Activated CD8-positive, alpha-beta memory T cell treated with anti-CD3 and anti-CD28 coated beads, Interleukin-2, amount 50 U/mL, for 48 hours (primary cell): Measurements from ENCODE around the gene PRPF18.
A peak's percentile ranks its signal among the peaks of the same experiment; 100 is the strongest.
"Not testable (repeated sequence)": the region's sequence is repeated elsewhere in the genome, so short reads cannot be mapped to it uniquely, and the experiment has no call there.

Source experiments
- DNase-seq: peaks from one replicate; pipeline ENCODE4 v3.0.0-alpha.2; 2020

The PRPF18 gene, protein sequence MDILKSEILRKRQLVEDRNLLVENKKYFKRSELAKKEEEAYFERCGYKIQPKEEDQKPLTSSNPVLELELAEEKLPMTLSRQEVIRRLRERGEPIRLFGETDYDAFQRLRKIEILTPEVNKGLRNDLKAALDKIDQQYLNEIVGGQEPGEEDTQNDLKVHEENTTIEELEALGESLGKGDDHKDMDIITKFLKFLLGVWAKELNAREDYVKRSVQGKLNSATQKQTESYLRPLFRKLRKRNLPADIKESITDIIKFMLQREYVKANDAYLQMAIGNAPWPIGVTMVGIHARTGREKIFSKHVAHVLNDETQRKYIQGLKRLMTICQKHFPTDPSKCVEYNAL

DNA sequence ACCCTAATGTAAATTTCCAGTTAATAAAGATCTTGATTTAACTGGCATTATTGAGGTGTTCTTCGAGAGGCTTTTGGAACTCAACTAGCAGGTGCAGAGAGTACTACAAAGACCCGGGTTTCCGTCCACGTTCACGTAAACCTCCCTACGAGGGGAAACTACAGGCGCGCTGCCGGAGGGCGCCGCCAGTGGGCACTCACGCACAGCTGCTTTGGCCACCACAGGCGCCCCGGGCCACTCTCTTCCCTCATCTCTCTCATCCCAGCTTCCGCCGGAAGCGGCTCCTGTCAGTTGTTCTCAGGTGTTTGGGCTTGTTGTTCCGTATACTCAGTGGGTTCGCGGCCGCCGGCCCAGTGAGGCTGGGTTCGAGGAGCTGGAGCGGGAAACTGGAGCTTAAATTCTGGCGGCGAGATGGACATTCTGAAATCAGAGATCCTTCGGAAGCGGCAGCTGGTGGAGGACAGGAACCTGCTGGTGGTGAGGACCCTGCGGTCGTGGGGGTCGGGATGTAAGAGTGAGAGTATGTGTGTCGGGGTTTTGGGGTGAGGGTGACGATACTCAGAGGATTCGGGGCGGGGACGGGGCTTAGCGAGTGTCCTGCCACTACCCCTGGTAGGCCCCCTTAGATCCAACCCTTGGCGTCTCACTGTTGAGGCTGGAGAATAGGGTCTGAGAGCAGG is at the start of gene PRPF18:
Gene PRPF18, plus strand, starts transcription at position 290 of the 680 bp plus-strand sequence. Its CDS starts 122 bp downstream, at position 412.
- DNase-seq = peak; percentile 94

DNA sequence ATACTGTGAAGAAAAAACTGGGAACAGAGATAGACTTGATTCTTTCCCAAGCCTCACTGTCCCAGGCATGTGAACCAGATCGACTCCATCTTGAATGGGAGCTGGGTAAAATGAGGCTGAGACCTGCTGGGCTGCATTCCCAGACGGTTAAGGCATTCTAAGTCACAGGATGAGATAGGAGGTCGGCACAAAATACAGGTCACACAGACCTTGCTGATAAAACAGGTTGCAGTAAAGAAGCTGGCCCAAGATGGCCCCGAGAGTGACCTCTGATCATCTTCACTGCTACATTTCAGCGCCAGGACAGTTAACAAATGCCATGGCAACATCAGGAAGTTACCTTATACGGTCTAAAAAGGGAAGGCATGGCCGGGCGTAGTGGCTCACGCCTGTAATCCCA is 48.8 kb upstream of the PRPF18 start:
- not testable (repeated sequence) for DNase-seq

DNA sequence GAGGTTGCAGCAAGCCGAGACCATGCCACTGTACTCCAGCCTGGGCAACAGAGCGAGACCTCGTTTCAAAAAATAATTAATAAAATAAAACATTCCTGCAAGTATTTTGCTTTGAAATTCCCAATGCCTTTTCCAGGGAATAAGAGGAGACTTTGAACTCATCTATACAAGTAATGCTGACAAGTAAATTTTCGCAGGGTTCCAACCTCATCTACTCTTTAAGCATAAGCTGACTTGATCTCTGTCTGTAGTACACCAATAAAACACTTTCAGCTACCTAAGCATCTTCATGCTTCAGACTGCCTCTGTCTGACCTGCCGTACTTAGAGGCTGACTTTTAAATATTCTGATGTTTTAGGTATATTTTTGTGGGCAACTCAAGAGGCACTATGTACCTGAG is 44.2 kb upstream of the PRPF18 start:
- DNase-seq = no peak

DNA sequence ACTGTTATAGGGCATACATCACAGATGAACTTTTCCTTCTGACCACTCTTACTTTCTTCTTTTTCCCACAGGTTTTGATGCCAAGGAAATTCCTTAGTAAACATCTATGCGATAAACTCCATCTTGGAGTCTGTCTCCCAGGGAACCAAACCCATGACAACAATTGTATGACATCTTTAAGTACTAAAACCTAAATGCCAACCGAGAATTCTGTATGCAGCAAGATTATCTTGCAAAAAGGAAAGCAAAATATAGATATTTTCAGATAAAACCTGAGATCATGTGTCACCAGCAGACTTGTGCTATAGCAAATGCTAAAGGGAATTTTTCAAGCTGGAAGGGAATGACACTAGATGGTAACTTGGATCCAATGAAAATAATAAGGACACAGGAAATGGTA is 36.0 kb upstream of the PRPF18 start:
- no peak for DNase-seq

DNA sequence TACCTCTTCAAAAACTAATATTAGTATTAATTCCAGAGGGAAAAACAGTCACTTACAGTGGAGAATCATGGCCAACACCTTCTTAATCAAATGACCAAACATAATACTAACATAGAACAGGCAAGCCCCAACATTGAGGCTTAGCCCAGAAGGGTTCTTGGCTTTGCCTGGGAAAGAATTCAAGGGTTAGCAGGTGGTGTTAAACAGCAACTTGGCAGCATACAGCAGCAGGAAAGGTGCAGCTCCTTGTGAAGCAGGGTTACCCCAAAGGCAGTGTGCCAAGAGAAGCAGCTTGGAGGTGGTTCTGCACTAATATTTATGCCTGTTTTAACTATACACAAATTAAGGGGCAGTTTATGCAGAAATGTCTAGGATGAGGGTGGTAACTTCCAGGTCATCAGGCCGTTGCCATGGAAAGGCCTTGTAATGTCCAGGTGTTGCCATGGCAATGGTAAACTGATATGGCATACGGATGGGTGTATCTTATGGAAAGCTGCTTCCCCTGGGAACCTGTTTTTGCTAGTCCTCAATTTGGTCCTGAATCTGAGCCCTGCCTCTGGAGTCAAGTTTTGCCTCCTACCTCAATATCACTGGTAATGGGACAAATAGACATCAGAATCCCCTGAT is 30.8 kb upstream of the PRPF18 start:
- no peak for DNase-seq

DNA sequence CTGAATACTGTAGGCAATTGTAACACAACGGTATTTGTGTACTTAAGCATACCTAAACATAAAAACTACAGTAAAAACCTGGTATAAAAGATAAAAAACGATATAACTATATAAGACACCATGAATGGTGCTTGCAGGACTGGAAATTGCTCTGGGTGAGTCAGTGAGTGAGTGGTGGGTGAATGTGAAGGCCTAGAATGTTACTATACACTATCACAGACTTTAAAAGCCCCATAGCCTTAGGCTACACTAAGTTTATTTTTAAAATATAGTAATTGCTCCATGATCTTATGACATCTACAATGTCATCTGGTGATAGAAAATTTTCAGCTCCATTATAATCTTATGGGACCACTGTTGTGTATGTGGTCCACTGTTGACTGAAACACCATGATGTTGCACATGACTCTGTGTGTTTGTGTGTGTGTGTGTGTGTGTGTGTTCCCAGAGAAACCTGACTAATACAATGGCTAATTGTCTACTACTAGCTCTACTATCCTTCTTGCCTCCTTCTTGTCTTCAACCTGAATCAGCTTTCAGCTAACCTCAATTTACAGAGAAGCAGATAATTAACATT is 27.6 kb upstream of the PRPF18 start:
- no peak for DNase-seq

DNA sequence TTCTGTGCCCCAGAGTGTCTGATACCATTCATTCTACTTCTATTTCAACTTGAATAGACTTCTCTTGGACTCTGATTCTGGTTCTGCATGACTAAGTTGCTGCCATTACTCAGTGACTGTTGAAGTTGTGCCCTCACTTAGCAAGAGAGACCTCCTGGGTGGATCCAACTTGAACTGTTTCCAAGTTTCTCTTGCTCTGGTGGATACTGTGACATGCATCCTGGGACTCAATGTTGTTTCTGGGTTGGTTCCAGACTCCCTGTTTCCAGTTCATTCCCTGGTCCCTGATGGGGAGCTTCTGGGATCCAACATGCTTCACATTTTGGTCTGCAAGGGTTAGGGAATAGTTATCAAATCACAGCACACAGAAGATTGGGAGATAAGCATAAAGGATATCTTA is 26.2 kb upstream of the PRPF18 start:
- no peak for DNase-seq

DNA sequence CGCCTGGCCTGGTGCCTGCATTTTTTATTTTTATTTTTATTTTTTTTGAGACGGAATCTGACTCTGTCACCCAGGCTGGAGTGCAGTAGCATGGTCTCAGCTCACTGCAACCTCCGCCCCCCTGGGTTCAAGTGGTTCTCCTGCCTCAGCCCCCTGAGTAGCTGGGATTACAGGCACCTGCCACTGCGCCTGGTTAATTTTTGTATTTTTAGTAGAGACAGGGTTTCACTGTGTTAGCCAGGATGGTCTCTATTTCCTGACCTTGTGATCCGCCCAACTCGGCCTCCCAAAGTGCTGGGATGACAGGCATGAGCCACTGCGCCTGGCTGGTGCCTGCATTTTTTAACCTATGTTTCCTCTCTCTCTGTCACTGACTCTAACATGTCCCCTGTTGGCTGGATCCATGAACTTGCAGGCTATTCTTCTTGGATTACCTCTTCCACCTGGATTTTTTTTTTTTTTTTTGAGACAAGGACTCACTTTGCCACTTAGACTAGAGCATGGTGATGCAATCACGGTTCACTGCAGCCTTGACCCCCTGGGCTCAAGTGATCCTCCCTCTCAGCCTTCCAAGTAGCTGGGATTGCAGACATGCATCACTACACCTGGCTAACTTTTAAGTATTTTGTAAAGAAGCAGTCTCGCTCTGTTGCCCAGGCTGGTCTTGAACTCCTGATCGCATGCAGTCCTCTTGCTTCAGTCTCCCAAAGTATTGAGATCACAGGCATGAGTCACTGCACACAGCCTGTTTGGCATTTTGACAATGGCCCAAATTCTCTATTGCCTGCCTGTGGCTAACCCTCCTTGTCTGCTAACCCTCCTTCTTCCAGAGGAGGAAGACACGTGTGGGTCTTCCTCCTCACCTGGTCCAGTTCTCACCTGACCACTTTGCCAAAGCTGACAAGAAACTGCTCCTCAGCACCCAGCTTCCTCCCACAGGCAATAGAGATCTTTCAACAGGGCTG is 23.0 kb upstream of the PRPF18 start:
- no peak for DNase-seq

DNA sequence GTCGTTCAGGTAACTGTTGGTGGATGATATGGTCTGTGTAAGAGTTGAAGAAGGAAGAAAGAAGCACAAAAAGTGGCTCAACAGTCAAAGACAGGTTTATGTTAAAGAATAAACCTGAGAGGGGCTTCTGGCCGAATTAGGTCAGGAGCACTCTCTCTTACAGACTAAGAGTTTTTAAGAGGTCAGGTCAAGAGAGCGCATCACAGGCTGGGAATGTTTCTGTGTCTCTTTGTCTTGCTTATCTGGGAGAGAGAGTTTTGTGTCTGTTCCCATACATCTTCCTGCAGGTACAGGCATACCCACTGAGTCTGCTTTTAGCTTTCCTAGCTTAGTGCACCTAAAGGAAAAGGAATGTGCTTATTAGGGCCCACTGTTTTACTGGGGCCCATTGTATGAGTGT is 22.2 kb upstream of the PRPF18 start:
- DNase-seq = no peak

DNA sequence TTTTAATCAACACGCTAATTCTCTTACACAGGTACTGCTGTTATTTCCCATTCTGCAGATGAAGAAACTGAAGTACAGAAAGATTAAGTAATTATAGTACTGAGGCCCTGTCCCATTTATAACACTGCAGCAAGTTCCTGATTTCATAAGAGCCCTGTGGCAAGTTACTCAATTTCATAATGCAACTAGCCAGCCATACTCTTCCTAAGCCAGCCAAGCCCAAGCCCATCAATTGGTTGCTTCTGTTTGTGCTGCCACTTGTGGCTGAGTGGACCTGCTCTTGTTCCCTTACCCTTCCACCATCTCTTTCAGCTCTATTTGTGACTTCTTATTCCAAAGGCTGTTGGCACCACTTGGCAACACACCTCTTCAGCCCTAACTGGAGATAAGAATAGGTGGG is 19.7 kb upstream of the PRPF18 start:
- no peak for DNase-seq

DNA sequence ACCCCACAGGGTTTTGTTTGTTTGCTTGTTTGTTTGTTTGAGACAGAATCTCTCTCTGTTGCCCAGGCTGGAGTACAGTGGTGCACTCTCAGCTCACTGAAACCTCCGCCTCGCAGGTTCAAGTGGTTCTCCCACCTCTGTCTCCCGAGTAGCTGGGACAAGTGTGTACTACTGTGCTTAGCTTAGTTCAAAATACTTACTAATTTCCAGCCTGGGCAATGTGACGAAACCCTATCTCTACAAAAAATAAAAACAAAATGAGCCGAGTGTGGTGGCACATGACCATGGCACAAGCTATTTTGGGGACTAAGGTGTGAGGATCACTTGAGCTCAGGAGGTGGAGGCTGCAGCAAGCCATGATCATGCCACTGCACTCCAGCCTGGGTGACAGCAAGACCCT is 15.2 kb upstream of the PRPF18 start:
- no peak for DNase-seq

DNA sequence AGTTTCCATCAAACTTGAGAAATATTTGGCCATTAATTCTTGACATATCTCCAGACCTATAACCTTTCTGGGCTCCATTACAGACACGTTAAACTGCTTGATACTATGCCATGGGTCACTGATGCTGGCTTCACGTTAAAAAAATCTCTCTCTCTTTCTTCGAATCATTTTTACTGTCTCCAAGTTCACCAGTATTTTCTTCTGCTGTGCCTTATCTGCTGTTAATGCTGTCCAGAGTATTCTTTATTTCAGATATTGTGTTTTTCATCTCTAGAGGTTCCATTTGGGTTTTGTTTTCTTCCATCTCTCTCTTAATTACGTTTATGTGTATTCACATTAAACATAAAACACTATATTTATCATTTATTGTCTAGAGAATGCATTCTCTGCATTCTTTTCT is 12.8 kb upstream of the PRPF18 start:
- no peak for DNase-seq

DNA sequence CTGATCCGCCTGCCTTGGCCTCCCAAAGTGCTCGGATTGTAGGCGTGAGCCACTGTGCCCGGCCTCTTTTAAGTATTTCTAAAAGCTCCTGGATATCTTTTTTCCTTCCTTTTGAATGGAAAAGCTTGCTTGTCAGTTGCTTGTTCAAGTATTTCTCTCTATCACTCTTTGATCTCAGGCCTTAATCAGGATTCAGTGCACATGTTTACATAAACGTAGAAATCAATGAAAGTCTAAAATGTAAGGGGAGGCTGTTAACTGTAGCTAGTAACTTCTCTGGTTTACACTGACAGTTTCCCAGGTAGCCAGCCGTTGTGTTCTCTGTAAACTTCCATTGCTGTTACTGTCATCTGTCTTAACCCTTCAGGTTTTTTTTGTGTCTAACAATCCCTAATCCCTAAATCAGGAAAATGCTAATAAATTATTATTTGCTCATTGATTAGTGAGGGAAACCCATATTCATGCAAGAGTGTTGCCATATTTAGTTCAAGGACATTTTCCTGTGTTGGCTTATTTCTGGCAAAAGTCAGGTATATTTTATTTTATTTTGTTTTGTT is 1.5 kb upstream of the PRPF18 start:
- no peak for DNase-seq

DNA sequence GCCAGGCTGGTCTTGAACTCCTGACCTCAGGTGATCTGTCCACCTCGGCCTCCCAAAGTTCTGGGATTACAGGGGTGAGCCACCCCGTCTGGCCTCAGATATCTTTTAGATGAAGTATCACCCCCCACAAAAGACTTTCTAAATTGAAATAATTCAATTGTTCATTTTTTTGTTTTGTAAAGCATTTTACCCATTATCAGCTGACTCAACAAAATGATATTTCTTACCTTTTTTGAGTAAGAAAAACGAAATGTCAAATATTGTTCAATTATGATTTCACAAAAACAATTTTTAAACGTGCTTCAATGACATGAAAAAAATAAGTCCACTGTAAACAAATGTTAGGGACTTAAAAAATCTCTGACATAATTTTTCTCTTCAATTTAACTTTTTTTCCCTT is 822 bp upstream of the PRPF18 start:
- DNase-seq = no peak

DNA sequence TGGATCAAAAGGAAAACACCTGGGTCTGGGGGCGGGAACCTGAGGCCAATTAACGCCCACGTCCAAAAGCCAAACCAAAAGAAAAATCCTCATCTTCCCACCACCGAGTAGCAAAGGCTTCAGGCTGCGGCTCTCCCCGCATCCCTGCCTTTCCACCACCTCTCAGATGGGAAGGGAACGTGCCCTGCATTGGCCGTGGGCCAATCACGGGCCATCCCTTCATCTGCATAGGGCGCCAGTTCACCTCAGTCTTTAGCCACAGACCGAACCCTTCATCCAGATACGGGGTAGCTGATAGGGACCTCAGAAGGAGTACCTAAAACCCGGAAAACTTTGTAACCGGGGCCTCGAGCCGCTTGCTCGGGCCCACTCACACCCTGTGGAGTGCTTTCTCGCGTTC is 626 bp downstream of the PRPF18 start:
- DNase-seq = peak; percentile 56

DNA sequence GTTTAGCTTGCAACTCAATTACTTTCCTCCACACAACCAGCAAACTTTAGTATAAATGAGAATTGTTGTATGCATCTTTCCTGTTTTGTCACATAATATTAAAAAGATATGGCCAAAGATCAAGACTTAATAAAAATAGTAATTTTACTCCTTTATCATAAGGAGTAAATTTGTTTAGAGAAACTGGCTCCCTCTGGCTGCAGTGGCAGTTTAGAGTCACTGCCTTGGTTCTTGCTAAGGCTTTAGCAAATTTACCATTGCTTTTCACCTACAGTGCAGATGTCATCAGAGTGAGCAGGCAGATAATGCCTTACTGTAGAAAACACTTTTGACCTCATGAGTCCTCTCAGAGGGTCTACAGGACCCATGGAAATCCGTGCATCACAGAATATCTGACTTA is 2.6 kb downstream of the PRPF18 start:
- no peak for DNase-seq

DNA sequence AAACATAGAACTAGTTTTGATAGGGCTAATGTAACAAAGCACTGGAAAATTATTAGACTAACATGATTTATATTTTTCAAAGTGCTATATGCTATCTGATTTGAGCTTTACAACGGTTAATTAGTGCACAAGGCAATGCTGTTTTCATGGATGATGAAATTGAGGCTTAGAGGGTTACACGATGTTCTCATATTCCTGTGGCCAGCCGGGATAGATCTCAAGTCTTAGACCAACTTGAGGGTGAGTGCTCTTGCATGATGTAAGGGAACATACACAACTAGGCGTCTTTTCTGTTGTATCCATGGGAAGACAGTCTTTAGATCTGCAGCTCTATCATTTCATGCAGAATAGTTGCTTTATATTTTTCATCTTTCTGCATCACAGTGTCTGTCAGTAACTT is 4.1 kb downstream of the PRPF18 start:
- DNase-seq = no peak

DNA sequence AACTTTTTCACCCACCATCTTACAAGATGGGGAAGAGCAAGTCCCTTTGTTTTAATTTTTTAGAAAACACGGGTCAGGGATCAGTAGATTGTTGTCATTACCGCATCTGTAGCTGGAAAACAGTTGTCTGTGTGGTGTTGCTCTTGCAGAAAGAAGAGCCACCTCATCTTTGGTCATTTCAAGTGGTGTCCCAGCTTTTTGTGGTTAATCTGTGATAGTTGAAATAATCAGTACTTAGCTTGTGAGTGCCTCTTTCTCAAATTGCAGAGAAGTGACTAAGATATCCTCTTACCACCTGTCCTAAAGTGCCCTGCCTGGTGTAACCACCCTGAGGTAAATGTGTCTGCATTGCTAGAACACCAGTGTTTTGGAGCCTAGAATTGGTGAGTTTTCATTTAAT is 5.5 kb downstream of the PRPF18 start:
- DNase-seq = no peak

DNA sequence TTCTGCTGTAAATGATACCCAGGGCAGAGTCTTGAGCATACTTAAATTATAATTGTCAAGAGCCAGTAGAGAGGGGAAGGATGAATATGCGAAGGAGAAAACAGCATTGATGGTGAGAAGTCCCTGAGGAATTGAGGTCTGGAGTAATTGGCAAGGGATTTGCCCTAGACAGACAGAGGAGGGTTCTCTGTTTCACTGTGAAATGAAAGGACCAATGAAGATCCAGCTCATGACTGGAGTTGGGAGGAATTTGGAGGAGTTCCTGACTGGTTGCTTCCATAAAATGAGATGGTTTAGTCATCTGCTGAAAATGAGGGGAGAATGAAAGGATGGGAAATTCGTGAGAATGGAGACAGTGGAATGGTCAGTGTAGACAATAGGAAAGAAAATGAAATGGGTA is 6.8 kb downstream of the PRPF18 start:
- DNase-seq = no peak

DNA sequence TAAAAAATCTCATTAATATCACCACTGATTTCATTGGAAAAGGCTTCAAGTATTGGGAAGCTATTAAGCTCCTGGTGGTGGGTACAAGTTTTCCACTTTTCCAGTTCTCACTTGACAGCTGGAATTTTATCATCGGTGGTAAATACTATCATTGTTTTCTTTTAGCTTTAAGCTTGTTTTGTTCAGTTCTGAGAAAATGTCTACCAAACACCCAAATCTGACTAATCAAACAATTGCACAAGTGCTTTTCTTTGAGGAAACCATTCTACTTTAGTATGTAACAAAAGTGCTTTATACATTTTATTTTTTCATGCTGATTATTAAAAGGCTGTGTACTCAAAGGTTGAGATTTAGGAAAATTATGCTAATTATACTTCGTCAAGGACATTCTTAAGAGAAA is 7.9 kb downstream of the PRPF18 start:
- DNase-seq = no peak

DNA sequence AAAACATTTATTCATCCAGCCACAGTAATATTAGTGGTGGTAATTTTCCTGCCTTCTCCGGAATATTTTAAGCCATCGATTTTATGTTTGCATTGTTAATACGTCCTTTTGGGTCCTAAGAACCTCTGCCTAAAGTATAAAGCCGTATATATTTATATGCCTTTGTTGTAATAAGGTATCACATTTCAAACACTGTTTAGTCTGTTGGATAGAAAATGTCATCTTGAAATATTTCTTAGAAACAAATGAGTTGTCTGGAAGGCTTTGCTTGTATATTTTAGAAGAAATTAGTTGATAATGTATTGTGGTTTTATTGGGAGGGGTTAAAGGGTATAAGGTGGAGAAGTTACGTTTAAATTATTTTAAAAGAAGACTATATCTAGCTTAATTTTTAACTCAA is 11.1 kb downstream of the PRPF18 start:
- DNase-seq = no peak

DNA sequence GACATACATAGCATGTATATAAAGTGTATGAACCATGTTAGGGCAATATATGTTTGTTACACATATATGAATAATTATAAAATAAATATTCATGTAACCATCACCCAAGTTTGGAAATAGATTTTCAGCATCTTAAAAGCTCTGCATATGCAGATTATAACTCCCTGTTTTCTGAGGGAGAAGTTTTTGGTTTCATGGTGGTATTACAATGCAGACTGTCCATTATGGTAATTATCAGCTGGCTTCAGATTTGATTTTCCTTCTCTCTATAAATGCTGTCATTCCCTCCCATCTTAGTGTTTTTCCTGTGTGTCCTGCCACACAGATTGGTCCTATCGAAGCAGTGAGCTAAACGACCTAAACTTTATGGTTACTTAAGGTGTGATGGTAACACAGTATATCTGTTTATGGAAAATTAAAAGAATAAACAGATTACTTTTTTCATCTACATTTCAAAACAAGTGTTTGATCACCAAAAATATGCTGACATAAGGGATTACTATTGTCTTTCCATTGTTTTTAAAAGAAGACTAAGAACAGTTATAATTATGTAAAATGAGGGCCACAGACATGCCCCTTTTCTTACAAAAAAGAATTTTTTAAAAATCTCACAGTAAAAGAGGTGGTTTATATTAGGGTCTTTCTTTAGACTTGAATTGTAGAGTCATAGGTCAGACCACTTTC is 17.7 kb downstream of the PRPF18 start:
- DNase-seq = no peak
